NCI-H146 (cell line): ENCODE data around the gene AFAP1.

Source experiments
- DNase-seq: peaks from one replicate; lab custom pipeline; 2025; lab: John Stamatoyannopoulos, UW

AFAP1 gene

DNA sequence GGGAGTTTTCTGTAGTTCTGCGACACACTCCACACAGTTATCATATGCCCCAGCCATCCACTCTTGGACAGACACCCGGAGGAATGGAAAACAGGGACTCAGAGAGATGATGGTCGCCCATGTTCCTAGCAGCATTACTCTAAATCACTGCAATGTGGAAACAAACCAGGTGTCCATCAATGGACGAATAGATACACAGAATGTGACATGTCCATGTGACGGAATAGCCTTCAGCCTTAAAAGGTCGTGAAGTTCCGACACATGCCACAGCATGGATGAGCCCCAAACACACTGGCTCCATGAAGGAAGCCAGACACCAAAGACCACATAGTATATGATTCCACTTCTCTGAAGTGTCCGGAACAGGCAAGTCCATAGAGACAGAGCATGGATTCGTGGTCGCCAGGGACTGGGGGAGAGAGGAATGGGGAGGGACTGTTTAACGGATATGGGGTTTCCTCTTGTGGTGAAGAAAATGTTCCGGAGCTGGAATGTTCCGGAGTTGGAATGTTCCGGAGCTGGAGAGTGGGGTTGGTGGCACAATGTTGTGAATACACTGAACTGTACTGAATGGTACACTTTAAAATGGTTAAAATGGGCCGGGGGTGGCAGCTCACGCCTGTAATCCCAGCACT is 28.7 kb upstream of the AFAP1 start:
- no peak for DNase-seq

DNA sequence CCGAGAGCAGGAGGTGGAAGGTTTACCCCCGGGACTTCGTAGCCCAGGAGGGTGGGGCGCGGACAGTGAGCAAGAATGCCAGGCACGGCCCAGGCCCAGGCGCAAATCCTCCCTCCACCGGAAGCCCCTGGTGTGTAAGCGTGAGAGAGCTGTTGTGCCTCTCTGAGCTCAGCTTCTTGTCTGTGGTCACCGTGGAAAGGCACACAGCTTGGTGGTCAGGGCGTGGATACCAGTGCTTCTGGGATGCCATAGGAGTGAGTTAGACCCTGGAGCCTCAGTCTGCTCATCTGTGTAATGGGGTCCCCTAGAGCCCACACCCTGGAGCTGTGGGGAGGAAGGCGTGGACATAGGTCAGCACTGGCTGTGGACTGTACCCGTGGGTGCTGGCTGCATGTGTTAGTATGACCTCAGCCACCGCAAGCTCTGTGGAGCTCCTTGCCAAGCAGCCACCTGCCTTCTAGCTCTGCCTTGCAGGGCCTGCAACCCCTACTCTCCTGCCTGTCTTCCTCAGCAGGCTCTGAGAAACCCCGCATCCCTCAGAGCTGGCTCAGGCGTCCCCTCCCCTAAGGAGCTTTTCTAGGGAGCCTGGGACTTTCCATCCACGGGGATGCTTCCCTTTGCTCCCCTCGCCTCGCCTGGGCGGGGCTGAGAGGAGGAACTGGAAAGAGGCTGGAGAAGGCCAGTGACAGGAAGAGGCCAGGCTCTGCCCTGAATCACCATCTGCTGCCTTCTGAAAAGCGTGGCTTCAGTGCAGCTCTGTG is 28.0 kb upstream of the AFAP1 start:
- no peak for DNase-seq

GRCh38 chr4:7967063-7967440 is 27.4 kb upstream of the AFAP1 start:
- no peak for DNase-seq

GRCh38 chr4:7966281-7967062 is 26.8 kb upstream of the AFAP1 start:
- no peak for DNase-seq

- DNase-seq, result no peak
Observed at GRCh38 chr4:7964890-7965662, 25.4 kb upstream of the AFAP1 start.

- no peak for DNase-seq
Observed at GRCh38 chr4:7964459-7964858, 24.8 kb upstream of the AFAP1 start.

DNA sequence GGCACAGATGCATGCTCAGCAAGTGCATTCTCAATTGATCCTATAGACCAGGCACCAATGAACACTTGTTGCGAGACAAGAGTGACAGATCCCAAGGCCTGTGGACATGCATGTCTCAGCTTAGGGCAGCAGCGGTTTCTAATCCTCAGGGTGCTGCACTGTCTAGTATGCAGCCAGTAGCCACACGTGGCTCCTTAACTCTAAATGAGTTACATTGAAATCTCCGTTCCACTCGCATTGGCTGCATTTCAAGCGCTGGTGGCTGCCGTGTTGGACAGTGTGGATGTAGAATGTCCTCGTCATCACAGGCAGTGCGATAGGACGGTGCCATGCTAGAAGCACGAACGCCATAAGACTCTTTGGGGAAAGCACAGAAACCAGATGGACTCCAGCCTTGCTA is 24.0 kb upstream of the AFAP1 start:
- DNase-seq, result no peak

- no peak for DNase-seq
Observed at GRCh38 chr4:7962609-7963508, 23.2 kb upstream of the AFAP1 start.

- no peak for DNase-seq
Observed at GRCh38 chr4:7960790-7961655, 21.4 kb upstream of the AFAP1 start.

- no peak for DNase-seq
Observed at GRCh38 chr4:7960017-7960789, 20.5 kb upstream of the AFAP1 start.

DNA sequence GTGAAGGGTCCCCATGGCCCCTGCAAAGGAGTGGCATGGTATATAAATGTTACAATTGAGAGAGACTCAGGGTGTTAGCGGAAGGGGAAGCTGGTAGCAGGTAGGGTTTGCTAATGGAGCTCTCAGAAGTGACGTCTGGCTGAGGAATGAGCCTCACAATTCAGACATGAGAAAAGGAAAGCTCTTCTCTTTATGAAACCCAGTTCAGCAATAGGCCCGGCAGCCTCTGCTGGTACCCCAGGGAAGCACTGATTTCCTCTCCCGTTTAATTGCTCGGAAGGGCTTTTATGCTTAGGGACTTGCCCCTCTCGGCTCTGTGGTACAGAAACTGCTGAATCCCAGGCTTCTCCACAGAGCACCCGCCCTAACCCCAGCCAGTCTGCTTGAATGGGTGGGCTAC is 19.4 kb upstream of the AFAP1 start:
- no peak for DNase-seq

DNA sequence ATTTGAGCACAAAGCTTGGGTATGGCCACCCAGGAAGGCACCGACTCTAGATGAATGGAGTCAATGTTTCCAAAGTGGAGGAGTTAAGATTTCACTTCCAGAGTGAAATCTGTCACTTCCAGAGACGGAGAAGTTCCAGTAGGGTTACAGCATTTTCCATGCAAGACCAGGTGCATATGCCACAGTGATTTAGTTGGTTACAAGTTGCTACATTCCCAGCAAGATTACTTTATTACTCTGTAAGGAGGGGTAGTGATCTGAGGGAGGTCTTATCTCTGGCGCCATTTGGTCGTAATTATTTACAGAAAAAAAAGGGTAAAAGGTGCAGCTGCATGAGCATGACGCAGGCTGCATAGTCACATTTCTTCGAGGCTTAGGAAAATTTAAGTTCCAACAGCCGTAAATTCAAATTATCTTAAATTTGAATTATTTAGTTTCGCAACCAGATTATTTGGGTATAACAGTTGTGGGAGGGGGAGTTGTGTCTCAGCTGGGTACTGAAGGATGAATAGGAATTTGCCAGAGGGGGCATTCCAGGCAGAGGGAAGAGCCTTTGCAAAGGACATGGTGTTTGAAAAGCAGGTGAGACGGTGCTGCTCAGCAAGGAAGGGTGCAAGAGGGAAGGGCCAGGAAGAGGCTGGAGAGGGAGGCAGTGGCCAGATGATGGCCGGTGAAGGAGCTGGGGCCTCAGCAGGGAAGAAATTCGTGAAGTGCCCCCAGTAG is 17.4 kb upstream of the AFAP1 start:
- DNase-seq, result no peak

- DNase-seq, result no peak
Observed at GRCh38 chr4:7956270-7956808, 16.7 kb upstream of the AFAP1 start.

- no peak for DNase-seq
Observed at GRCh38 chr4:7955393-7955792, 15.7 kb upstream of the AFAP1 start.

DNA sequence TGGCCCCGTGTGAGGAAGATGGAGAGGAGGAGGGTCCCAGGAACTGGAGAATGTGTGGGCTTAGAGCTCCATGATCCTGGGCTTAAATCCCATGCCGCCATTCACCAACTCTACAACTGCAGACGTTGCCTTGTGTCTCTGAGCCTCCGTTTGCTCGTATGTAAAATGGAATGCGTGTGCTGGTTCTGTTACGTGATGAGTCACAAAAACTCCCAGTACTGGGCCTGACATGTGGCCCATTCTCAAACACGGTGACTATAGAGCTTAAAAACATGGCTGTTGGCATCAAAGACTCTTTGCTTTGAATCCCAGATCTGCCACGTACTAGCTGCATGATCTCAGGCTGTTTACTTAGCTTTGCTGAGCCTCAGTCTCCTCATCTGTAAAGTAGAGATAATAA is 13.0 kb upstream of the AFAP1 start:
- DNase-seq, result no peak

GRCh38 chr4:7950301-7951092 is 10.8 kb upstream of the AFAP1 start:
- no peak for DNase-seq

GRCh38 chr4:7949759-7950158 is 10.1 kb upstream of the AFAP1 start:
- DNase-seq, result no peak

- DNase-seq, result no peak
Observed at GRCh38 chr4:7947927-7948326, 8.3 kb upstream of the AFAP1 start.
